ENCODE measurements around the gene SLIT3. TPM values are rescaled to one million over a fixed set of nuclear protein-coding genes. Genes with fewer than 3 reads are reported as not detected.
A peak's percentile ranks its signal among the peaks of the same experiment; 100 is the strongest.

Gene SLIT3
- total RNA-seq, 1 experiment from 2014 or later: 0.10 TPM

DNA sequence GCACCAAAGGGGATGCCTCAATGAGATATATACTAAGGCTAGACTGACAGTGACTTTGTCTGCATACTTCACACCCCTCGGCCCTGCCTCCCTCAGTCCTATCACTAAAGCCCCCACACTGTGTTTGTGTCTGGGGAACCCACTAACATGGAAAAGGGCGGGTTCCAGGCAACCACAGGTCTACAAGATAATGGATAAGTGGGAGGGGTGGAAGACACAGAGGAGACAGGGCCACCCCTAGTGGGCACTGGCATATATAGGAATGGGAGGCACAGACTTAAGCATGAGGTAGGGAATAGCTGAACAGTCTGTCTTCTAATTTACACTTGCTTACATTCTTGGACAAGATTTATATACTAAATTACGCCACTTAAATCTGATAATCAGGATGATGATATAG, 74.0 kb downstream of the SLIT3 start:
- H3K27me3 ChIP-seq (ENCODE audit: insufficient read depth, low read length): peaks cover 23% of the 10 kb centered on the region
- no peak for DNase-seq (ENCODE audit: low read depth, low spot score)
- intact Hi-C loops (cut with micrococcal nuclease): no loop called here

DNA sequence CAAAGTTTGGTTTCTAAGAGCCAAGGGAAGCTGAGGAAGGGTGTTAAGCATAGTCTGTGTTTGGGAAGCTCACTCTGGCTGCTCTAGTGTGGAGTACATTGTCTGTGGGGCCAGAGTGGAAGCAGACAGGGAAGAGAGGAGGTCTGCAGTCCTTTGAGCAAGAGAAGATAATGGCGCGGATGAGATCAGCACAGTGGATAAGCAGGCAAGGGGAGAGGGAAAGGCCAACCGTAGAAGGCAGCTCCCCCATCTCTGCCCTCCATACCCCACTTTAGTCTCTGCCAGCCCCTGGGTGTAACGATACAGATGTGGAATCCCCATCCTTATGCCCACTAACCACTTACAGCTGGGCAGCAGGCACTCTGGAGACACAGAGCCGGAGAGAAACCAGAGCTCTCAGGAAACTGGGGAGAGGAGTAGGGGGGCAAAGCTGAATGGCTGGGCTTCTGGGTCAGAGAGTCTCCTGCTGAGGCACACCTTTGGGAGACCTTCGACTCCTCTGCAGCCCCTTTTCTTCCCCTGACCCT, 75.0 kb downstream of the SLIT3 start:
- Histone ChIP-seq H3K9me2 (ENCODE audit: insufficient read depth) (no peaks in the 10 kb centered on the region), H3K27me3 (ENCODE audit: insufficient read depth, low read length) (peaks cover 14% of the 10 kb centered on the region), H3K79me2 (ENCODE audit: insufficient read depth, low read length) (no peaks in the 10 kb centered on the region), H3K9ac (ENCODE audit: low read length) (no peak overlapping the region), H3K4me1 (ENCODE audit: control insufficient read depth in 1 of 2, insufficient read depth in 2 of 2, low read length in 2 of 2) (no peaks in the 10 kb centered on the region), H3K4me2 (ENCODE audit: low read length) (no peak overlapping the region), H2AFZ (ENCODE audit: low read depth, low read length, poor library complexity, severe bottlenecking) (no peak overlapping the region), H3K9me3 (ENCODE audit: control insufficient read depth in 1 of 2, insufficient read depth in 1 of 2, low read depth in 1 of 2, low read length in 2 of 2) (no peaks in the 10 kb centered on the region), H3K36me3 (ENCODE audit: control insufficient read depth in 1 of 2, insufficient read depth in 2 of 2, low read length in 2 of 2) (no peaks in the 10 kb centered on the region), H4K20me1 (ENCODE audit: insufficient read depth) (no peaks in the 10 kb centered on the region), H3K4me3 (replicated peaks in 1 of 2; ENCODE audit: low read depth in 1 of 2, low read length in 2 of 2) (no peak overlapping the region), H3K27ac (ENCODE audit: low read depth, low read length) (no peak overlapping the region)
- TF ChIP-seq, protein P1, sequence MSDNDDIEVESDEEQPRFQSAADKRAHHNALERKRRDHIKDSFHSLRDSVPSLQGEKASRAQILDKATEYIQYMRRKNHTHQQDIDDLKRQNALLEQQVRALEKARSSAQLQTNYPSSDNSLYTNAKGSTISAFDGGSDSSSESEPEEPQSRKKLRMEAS (IDR thresholded peaks at IDR 0.05): no peak
- no peak for TF ChIP-seq CEBPB (IDR thresholded peaks at IDR 0.05; ENCODE audit: low read depth)
- no peak for TF ChIP-seq TCF7L2 (IDR thresholded peaks at IDR 0.05; ENCODE audit: borderline replicate concordance, extremely low read depth, insufficient read depth, insufficient read length)
- no peak for TF ChIP-seq ZFX (IDR thresholded peaks at IDR 0.05)
- TF ChIP-seq EGR1 (IDR thresholded peaks at IDR 0.05; ENCODE audit: low read depth): no peak
- TF ChIP-seq, protein P2, sequence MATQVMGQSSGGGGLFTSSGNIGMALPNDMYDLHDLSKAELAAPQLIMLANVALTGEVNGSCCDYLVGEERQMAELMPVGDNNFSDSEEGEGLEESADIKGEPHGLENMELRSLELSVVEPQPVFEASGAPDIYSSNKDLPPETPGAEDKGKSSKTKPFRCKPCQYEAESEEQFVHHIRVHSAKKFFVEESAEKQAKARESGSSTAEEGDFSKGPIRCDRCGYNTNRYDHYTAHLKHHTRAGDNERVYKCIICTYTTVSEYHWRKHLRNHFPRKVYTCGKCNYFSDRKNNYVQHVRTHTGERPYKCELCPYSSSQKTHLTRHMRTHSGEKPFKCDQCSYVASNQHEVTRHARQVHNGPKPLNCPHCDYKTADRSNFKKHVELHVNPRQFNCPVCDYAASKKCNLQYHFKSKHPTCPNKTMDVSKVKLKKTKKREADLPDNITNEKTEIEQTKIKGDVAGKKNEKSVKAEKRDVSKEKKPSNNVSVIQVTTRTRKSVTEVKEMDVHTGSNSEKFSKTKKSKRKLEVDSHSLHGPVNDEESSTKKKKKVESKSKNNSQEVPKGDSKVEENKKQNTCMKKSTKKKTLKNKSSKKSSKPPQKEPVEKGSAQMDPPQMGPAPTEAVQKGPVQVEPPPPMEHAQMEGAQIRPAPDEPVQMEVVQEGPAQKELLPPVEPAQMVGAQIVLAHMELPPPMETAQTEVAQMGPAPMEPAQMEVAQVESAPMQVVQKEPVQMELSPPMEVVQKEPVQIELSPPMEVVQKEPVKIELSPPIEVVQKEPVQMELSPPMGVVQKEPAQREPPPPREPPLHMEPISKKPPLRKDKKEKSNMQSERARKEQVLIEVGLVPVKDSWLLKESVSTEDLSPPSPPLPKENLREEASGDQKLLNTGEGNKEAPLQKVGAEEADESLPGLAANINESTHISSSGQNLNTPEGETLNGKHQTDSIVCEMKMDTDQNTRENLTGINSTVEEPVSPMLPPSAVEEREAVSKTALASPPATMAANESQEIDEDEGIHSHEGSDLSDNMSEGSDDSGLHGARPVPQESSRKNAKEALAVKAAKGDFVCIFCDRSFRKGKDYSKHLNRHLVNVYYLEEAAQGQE (IDR thresholded peaks at IDR 0.05; ENCODE audit: low read depth): no peak
- TF ChIP-seq EZH2phosphoT487 (IDR thresholded peaks at IDR 0.05; ENCODE audit: borderline replicate concordance): no peak
- no peak for DNase-seq (ENCODE audit: low read depth, low spot score)
- intact Hi-C loops (cut with micrococcal nuclease): no loop called here
- ChIA-PET RAD21 (ENCODE audit: low non-redundant PET in 1 of 2, low total read pairs in 2 of 2, uncharacterized antibody in 2 of 2, unreplicated experiment in 2 of 2) (no interaction called here), CTCF (no interaction called here), POLR2A (no interaction called here)
- BruUV-seq (replicated peaks): no TSS peak
- ATAC-seq: no peak

More for the DNA sequence above, 74.0 kb downstream of the SLIT3 start:
- Histone ChIP-seq H3K4me1 (ENCODE audit: control insufficient read depth in 1 of 2, insufficient read depth in 2 of 2, low read length in 2 of 2) (no peaks in the 10 kb centered on the region), H3K4me2 (ENCODE audit: low read length) (no peak overlapping the region), H3K36me3 (ENCODE audit: control insufficient read depth in 1 of 2, insufficient read depth in 2 of 2, low read length in 2 of 2) (no peaks in the 10 kb centered on the region), H4K20me1 (ENCODE audit: insufficient read depth) (no peaks in the 10 kb centered on the region), H3K79me2 (ENCODE audit: insufficient read depth, low read length) (no peaks in the 10 kb centered on the region), H3K27ac (ENCODE audit: low read depth, low read length) (no peak overlapping the region), H3K9ac (ENCODE audit: low read length) (no peak overlapping the region), H3K4me3 (replicated peaks in 1 of 2; ENCODE audit: low read depth in 1 of 2, low read length in 2 of 2) (no peak overlapping the region), H3K9me2 (ENCODE audit: insufficient read depth) (no peaks in the 10 kb centered on the region), H2AFZ (ENCODE audit: low read depth, low read length, poor library complexity, severe bottlenecking) (no peak overlapping the region), H3K9me3 (ENCODE audit: control insufficient read depth in 1 of 2, insufficient read depth in 1 of 2, low read depth in 1 of 2, low read length in 2 of 2) (no peaks in the 10 kb centered on the region)
- RAD21 ChIA-PET (ENCODE audit: low non-redundant PET in 1 of 2, low total read pairs in 2 of 2, uncharacterized antibody in 2 of 2, unreplicated experiment in 2 of 2): no interaction called here
- BruUV-seq (replicated peaks): no TSS peak
- ATAC-seq: peak; percentile 71
- POLR2A ChIA-PET: no interaction called here
- CTCF ChIA-PET: no interaction called here
- TF ChIP-seq ZFX (IDR thresholded peaks at IDR 0.05) (no peak), YY1 (IDR thresholded peaks at IDR 0.05; ENCODE audit: extremely low read depth, insufficient replicate concordance, low read depth, low read length) (no peak), JUND (IDR thresholded peaks at IDR 0.05) (no peak), RAD21 (IDR thresholded peaks at IDR 0.05; ENCODE audit: low read depth) (peak; percentile 18; the same call in 1 of the 2 replicates)
- TF ChIP-seq, protein P1 (IDR thresholded peaks at IDR 0.05): no peak
- TF ChIP-seq, protein P3, sequence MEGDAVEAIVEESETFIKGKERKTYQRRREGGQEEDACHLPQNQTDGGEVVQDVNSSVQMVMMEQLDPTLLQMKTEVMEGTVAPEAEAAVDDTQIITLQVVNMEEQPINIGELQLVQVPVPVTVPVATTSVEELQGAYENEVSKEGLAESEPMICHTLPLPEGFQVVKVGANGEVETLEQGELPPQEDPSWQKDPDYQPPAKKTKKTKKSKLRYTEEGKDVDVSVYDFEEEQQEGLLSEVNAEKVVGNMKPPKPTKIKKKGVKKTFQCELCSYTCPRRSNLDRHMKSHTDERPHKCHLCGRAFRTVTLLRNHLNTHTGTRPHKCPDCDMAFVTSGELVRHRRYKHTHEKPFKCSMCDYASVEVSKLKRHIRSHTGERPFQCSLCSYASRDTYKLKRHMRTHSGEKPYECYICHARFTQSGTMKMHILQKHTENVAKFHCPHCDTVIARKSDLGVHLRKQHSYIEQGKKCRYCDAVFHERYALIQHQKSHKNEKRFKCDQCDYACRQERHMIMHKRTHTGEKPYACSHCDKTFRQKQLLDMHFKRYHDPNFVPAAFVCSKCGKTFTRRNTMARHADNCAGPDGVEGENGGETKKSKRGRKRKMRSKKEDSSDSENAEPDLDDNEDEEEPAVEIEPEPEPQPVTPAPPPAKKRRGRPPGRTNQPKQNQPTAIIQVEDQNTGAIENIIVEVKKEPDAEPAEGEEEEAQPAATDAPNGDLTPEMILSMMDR (IDR thresholded peaks at IDR 0.05 in 2 of 3, conservative IDR thresholded peaks at IDR 0.05 in 1 of 3; ENCODE audit: borderline replicate concordance in 1 of 3, insufficient read depth in 1 of 3, low read depth in 2 of 3, low read length in 2 of 3): peak in 1 of 3 experiments; percentile 27; a peak in 1 of 6 replicates

Data from HCT116 (cell line).